ENCODE results near the gene UBE2C.

The UBE2C gene

GRCh38 chr20:45859916-45860315 lies 47.5 kb downstream of the UBE2C start:
- Histone ChIP-seq H3K27me3 (no peaks in the 10 kb centered on the region), H3K4me1 (peaks cover 3% of the 10 kb centered on the region; the same call in 1 of the 2 replicates)
- no peak for TF ChIP-seq CTCF (IDR thresholded peaks at IDR 0.05; ENCODE audit: low read depth, low read length)

GRCh38 chr20:45860560-45861220 lies 48.2 kb downstream of the UBE2C start:
- no peak for DNase-seq
- H3K9me3 ChIP-seq = no peaks in the 10 kb centered on the region
- H3K36me3 ChIP-seq = no peaks in the 10 kb centered on the region
- no peak for TF ChIP-seq CTCF (IDR thresholded peaks at IDR 0.05; ENCODE audit: low read depth, low read length)
- peaks cover 3% of the 10 kb centered on the region; the same call in 1 of the 2 replicates for H3K4me1 ChIP-seq
- H3K4me3 ChIP-seq (ENCODE audit: low read depth, low read length) = no peak overlapping the region
- no peaks in the 10 kb centered on the region for H3K27me3 ChIP-seq

More at GRCh38 chr20:45859916-45860315, 47.5 kb downstream of the UBE2C start:
- no peaks in the 10 kb centered on the region for H3K9me3 ChIP-seq
- DNase-seq = no peak
- H3K36me3 ChIP-seq = no peaks in the 10 kb centered on the region
- H3K4me3 ChIP-seq (ENCODE audit: low read depth, low read length) = no peak overlapping the region

- Histone ChIP-seq H3K4me1 (peaks cover 3% of the 10 kb centered on the region; the same call in 1 of the 2 replicates), H3K4me3 (ENCODE audit: low read depth, low read length) (no peak overlapping the region), H3K36me3 (no peaks in the 10 kb centered on the region), H3K27me3 (no peaks in the 10 kb centered on the region), H3K9me3 (no peaks in the 10 kb centered on the region)
- TF ChIP-seq CTCF (IDR thresholded peaks at IDR 0.05; ENCODE audit: low read depth, low read length) = no peak
- DNase-seq = peak; percentile 52
Measured at GRCh38 chr20:45861221-45862075, 49.0 kb downstream of the UBE2C start.

GRCh38 chr20:45863543-45864470 lies 51.4 kb downstream of the UBE2C start:
- H3K4me3 ChIP-seq (ENCODE audit: low read depth, low read length) = no peak overlapping the region
- H3K9me3 ChIP-seq = no peaks in the 10 kb centered on the region
- peaks cover 3% of the 10 kb centered on the region; the same call in 1 of the 2 replicates for H3K4me1 ChIP-seq
- no peak for TF ChIP-seq CTCF (IDR thresholded peaks at IDR 0.05; ENCODE audit: low read depth, low read length)
- H3K27me3 ChIP-seq = no peaks in the 10 kb centered on the region
- H3K36me3 ChIP-seq = no peaks in the 10 kb centered on the region
- DNase-seq = no peak

GRCh38 chr20:45866454-45866853 lies 54.0 kb downstream of the UBE2C start:
- DNase-seq = no peak
- no peak for TF ChIP-seq CTCF (IDR thresholded peaks at IDR 0.05; ENCODE audit: low read depth, low read length)
- Histone ChIP-seq H3K36me3 (no peaks in the 10 kb centered on the region), H3K4me1 (no peaks in the 10 kb centered on the region), H3K4me3 (ENCODE audit: low read depth, low read length) (no peak overlapping the region), H3K27me3 (no peaks in the 10 kb centered on the region), H3K9me3 (no peaks in the 10 kb centered on the region)
